Measurements from ENCODE around the gene TSPYL2.

- TF ChIP-seq CTCF (IDR thresholded peaks at IDR 0.05), result no peak
- no peak for TF ChIP-seq POLR2AphosphoS5 (IDR thresholded peaks at IDR 0.05)
- TF ChIP-seq POLR2A (IDR thresholded peaks at IDR 0.05), result no peak
Observed at GRCh38 chrX:53085661-53086229, 3.6 kb downstream of the TSPYL2 start.

All from prostate gland (tissue), 2 donors.